PFSK-1 (cell line): Measurements from ENCODE around the gene GAPDHS.

ENCODE experiments used
- FOXP2 ChIP-seq: optimal IDR thresholded peaks from 2 replicates; pipeline ENCODE3; 2011; ENCODE audit warnings: borderline replicate concordance, control low read depth, inconsistent platforms; ENCODE audit not compliant: insufficient read depth; ENCODE audit errors: extremely low read length, extremely low read depth
- POLR2AphosphoS5 ChIP-seq: IDR thresholded peaks from 2 replicates; pipeline ENCODE4 v1.6.1; 2012; ENCODE audit warnings: low read depth, mild to moderate bottlenecking, control low read depth, low read length, moderate library complexity
- SIN3A ChIP-seq: IDR thresholded peaks from 2 replicates; pipeline ENCODE4 v1.6.1; 2012; ENCODE audit warnings: mild to moderate bottlenecking, low read length, moderate library complexity, borderline replicate concordance; ENCODE audit not compliant: insufficient read depth
- TAF1 ChIP-seq: IDR thresholded peaks from 2 replicates; pipeline ENCODE4 v1.6.1; 2012; ENCODE audit warnings: low read length, control low read depth, borderline replicate concordance; ENCODE audit not compliant: insufficient read depth
- TF ChIP-seq, protein P1 (sequence below), 2 experiments: IDR thresholded peaks; 2 replicates each; pipeline versions ENCODE4 v1.6.1 to v1.8.0; 2011 to 2012; ENCODE audit warnings: low read depth in 2 of 2, low read length in 2 of 2, control low read depth in 1 of 2, inconsistent platforms in 1 of 2, mild to moderate bottlenecking in 1 of 2, moderate library complexity in 1 of 2; ENCODE audit not compliant: insufficient read depth in 1 of 2

DNA sequence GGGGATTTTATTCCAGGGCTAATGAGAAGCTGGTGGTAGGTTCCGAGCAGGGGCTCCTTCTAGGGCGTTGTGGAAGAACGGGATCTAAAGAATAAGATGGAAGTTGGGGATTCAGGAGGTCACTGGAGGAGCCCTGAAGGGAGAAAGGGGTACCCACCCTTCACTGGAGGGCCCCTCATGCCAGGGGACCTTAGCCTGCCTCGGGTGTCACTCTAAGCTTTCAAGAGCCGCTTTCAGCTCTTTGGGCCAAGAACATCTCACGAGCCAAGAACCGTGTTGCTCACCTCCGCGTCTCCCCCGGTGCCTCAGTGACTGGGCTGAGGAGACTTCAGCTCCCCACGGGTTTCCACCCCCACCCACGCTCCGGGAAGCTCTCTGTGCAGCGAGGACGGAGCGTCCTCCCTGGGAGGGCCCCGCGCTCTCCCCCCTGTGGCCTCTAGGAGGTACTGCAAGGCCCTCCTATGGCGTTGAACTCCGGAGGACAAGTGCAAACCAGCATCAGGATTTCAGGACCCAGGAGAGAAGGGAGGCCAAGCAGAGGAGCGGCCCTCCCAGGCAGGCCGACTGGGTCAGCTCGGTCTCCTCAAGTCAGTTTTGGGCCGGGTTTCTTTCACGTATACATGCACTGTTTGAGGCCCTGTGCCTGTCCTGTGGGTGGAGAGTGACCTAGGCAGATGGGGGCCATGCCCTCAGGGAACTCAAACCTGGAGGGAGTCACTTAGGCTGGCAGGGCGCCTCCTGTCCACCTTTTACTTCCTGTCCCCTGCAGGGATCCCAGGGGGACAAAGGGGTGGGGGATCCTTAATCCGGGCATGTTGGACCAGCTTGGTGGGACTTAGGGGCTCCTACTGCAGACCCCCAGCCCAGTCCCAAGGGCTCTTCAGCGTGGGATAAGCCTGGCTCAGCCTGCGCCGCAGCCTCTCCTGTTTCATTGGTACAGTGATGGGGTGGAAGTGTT, 37.9 kb upstream of the GAPDHS start:
- TF ChIP-seq POLR2AphosphoS5 (no peak), TAF1 (no peak), SIN3A (no peak), FOXP2 (no peak)
- TF ChIP-seq, protein P1, sequence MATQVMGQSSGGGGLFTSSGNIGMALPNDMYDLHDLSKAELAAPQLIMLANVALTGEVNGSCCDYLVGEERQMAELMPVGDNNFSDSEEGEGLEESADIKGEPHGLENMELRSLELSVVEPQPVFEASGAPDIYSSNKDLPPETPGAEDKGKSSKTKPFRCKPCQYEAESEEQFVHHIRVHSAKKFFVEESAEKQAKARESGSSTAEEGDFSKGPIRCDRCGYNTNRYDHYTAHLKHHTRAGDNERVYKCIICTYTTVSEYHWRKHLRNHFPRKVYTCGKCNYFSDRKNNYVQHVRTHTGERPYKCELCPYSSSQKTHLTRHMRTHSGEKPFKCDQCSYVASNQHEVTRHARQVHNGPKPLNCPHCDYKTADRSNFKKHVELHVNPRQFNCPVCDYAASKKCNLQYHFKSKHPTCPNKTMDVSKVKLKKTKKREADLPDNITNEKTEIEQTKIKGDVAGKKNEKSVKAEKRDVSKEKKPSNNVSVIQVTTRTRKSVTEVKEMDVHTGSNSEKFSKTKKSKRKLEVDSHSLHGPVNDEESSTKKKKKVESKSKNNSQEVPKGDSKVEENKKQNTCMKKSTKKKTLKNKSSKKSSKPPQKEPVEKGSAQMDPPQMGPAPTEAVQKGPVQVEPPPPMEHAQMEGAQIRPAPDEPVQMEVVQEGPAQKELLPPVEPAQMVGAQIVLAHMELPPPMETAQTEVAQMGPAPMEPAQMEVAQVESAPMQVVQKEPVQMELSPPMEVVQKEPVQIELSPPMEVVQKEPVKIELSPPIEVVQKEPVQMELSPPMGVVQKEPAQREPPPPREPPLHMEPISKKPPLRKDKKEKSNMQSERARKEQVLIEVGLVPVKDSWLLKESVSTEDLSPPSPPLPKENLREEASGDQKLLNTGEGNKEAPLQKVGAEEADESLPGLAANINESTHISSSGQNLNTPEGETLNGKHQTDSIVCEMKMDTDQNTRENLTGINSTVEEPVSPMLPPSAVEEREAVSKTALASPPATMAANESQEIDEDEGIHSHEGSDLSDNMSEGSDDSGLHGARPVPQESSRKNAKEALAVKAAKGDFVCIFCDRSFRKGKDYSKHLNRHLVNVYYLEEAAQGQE (IDR thresholded peaks at IDR 0.05; ENCODE audit: insufficient read depth in 1 of 2, low read depth in 2 of 2, low read length in 2 of 2) = no peak
